ENCODE data around the gene SLC4A11.

The SLC4A11 gene

DNA sequence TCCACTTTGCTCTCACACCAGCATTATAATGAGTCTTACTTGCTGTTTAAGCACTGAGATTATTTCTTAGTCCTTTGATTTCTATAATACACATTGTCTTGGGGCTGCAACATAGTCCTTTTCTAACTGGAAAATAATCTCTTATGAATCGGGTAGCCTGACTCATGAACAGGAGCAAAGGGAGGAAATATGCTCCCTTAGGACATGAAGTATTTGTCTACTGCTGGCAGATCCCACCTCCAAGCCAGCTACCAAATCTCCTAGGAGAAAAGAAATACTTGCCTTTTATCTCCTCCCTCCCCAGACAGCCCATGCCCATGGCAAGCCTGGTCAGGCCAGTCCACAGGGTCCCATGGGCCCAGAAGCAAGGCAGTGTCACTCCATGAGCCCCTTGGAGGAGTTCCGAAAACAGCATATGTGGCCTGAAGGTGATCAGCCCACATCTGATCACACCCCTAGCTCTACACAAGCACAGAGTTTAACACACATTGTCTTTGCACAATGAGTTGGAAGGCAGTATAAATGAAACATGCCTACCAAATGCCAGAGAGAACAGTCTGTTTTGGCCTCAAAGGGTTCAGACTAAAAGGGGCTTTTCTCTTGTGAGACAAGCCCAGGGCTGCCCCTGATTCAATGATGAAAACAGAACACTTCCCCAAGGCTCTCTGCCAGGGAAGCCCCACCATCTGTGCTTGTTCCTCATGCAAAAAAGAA lies 37.1 kb upstream of the SLC4A11 start:
- H3K23ac ChIP-seq (ENCODE audit: low read depth, low read length, poor library complexity), result no peak overlapping the region
- H2AK5ac ChIP-seq (ENCODE audit: low read depth, low read length), result no peak overlapping the region
- H3K18ac ChIP-seq (ENCODE audit: low read length), result no peak overlapping the region
- H3K4me3 ChIP-seq (ENCODE audit: low read length in 2 of 2), result no peak overlapping the region
- H3K36me3 ChIP-seq (replicated peaks in 1 of 2; ENCODE audit: control insufficient read depth in 2 of 2, insufficient read depth in 2 of 2, low read length in 2 of 2), result peaks cover 16 to 71% of the 10 kb centered on the region in 2 donors
- H3K9ac ChIP-seq (ENCODE audit: low read depth, low read length, poor library complexity), result no peak overlapping the region
- H3K14ac ChIP-seq (ENCODE audit: low read length), result no peak overlapping the region
- H3K4me1 ChIP-seq (ENCODE audit: control insufficient read depth in 2 of 2, insufficient read depth in 1 of 2, low read depth in 1 of 2, low read length in 2 of 2), result peaks cover 0 to 8% of the 10 kb centered on the region in 2 donors
- no CpG with 5 or more reads among the region's 2 CpGs for WGBS, 2 donors (ENCODE audit: extremely low coverage in 2 of 2, insufficient read length in 2 of 2, insufficient replicate concordance in 1 of 2)
- H2BK120ac ChIP-seq (ENCODE audit: low read depth, low read length), result no peak overlapping the region
- no peak overlapping the region for H2AFZ ChIP-seq (ENCODE audit: low read length)
- H2BK15ac ChIP-seq (ENCODE audit: low read length), result no peak overlapping the region
- H3K4me2 ChIP-seq (ENCODE audit: insufficient read depth, low read length, poor library complexity, severe bottlenecking), result no peak overlapping the region
- no peak for DNase-seq (ENCODE audit: low spot score)
- H2BK12ac ChIP-seq (ENCODE audit: low read length), result no peak overlapping the region
- no peak overlapping the region for H3K4ac ChIP-seq (ENCODE audit: low read length)
- no peak overlapping the region for H3K27ac ChIP-seq (replicated peaks; ENCODE audit: low read length)
- H3K27me3 ChIP-seq (ENCODE audit: control insufficient read depth in 3 of 3, insufficient read depth in 3 of 3, low read depth in 1 of 3, low read length in 3 of 3), result no peaks in the 10 kb centered on the region
- H2BK5ac ChIP-seq (ENCODE audit: low read length), result no peak overlapping the region
- H3K9me3 ChIP-seq (replicated peaks in 1 of 2; ENCODE audit: control insufficient read depth in 2 of 2, insufficient read depth in 1 of 2, low read depth in 1 of 2, low read length in 2 of 2), result peaks cover 0 to 2% of the 10 kb centered on the region in 2 donors
- H4K91ac ChIP-seq (ENCODE audit: low read depth, low read length, poor library complexity), result no peak overlapping the region
- no peak overlapping the region for H4K8ac ChIP-seq (ENCODE audit: low read depth, low read length)
- H3K79me1 ChIP-seq (ENCODE audit: low read depth, low read length), result no peaks in the 10 kb centered on the region

DNA sequence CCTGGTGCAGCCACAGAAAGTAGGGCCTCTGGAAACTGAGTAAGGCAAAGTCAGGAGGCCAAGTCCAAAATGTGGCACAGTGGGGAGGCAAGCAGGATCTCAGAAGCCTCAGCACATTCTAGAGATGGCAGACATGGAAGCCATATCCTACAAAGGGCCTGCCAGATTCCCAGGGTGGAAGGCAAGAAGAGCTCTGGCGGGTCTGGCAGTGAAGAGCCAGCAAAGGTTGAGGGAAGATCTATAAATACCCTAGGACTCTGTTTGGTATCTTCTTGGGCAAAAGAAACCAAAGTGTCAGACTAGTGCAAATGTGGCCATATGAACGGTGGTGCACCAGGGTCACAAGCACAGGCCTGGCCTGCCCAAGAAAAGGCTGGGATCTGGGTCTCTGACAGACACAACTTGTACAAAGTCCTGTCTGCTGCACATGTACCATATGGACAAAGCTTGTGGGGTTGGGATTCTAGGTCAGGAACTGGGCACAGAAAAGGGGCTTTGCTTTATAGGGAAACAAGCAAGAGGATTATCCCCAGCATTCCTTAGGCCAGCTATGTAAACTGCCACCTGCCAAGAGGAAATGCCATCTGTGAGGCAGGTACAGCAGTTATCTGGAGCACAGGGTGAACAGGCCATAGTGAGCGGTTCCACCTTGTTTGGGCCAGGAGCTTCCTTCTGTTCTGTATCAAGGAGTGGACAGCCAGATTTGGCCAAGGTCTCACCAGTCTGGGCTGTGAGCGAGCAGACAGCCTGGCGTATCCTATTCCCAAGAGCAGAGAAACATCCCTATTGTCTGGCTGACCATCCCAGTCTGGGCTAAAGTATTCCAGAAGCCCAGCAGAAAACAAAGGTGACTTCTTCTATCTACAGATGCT lies 36.3 kb upstream of the SLC4A11 start:
- H2BK120ac ChIP-seq (ENCODE audit: low read depth, low read length), result no peak overlapping the region
- H3K4me3 ChIP-seq (ENCODE audit: low read length in 2 of 2), result no peak overlapping the region
- H4K91ac ChIP-seq (ENCODE audit: low read depth, low read length, poor library complexity), result no peak overlapping the region
- no peak overlapping the region for H3K27ac ChIP-seq (replicated peaks; ENCODE audit: low read length)
- no peak overlapping the region for H3K4me2 ChIP-seq (ENCODE audit: insufficient read depth, low read length, poor library complexity, severe bottlenecking)
- no peak overlapping the region for H3K18ac ChIP-seq (ENCODE audit: low read length)
- no peak overlapping the region for H2BK15ac ChIP-seq (ENCODE audit: low read length)
- no peak overlapping the region for H2AK5ac ChIP-seq (ENCODE audit: low read depth, low read length)
- no peaks in the 10 kb centered on the region for H3K27me3 ChIP-seq (ENCODE audit: control insufficient read depth in 3 of 3, insufficient read depth in 3 of 3, low read depth in 1 of 3, low read length in 3 of 3)
- H3K36me3 ChIP-seq (replicated peaks in 1 of 2; ENCODE audit: control insufficient read depth in 2 of 2, insufficient read depth in 2 of 2, low read length in 2 of 2), result peaks cover 16 to 70% of the 10 kb centered on the region in 2 donors
- H3K14ac ChIP-seq (ENCODE audit: low read length), result no peak overlapping the region
- no peak overlapping the region for H3K4ac ChIP-seq (ENCODE audit: low read length)
- no peak overlapping the region for H2BK5ac ChIP-seq (ENCODE audit: low read length)
- DNase-seq (ENCODE audit: low spot score), result no peak
- no peak overlapping the region for H3K9ac ChIP-seq (ENCODE audit: low read depth, low read length, poor library complexity)
- H3K4me1 ChIP-seq (ENCODE audit: control insufficient read depth in 2 of 2, insufficient read depth in 1 of 2, low read depth in 1 of 2, low read length in 2 of 2), result peaks cover 0 to 8% of the 10 kb centered on the region in 2 donors
- no peak overlapping the region for H2BK12ac ChIP-seq (ENCODE audit: low read length)
- WGBS, 2 donors (ENCODE audit: extremely low coverage in 2 of 2, insufficient read length in 2 of 2, insufficient replicate concordance in 1 of 2), result no CpG with 5 or more reads among the region's 5 CpGs
- H3K23ac ChIP-seq (ENCODE audit: low read depth, low read length, poor library complexity), result no peak overlapping the region
- no peaks in the 10 kb centered on the region for H3K79me1 ChIP-seq (ENCODE audit: low read depth, low read length)
- H2AFZ ChIP-seq (ENCODE audit: low read length), result no peak overlapping the region
- H3K9me3 ChIP-seq (replicated peaks in 1 of 2; ENCODE audit: control insufficient read depth in 2 of 2, insufficient read depth in 1 of 2, low read depth in 1 of 2, low read length in 2 of 2), result peaks cover 0 to 2% of the 10 kb centered on the region in 2 donors
- H4K8ac ChIP-seq (ENCODE audit: low read depth, low read length), result no peak overlapping the region

DNA sequence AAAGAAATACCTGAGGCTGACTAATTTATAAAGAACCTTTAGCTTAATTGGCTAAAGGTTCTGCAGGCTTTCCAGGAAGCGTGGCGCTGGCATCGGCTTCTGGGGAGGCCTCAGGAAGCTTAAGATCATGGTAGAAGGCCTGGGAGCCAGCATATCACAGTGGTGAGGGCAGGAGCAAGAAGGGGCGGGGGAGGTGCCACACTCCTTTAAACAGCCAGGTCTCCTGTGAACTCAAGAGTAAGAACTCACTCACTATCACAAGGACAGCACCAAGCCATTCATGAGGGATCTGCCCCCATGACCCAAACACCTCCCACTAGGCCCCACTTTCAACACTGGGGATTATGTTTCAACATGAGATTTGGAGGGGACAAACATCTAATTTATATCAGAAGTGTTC lies 34.4 kb upstream of the SLC4A11 start:
- Histone ChIP-seq H3K9ac (ENCODE audit: low read depth, low read length, poor library complexity) (no peak overlapping the region), H2BK15ac (ENCODE audit: low read length) (no peak overlapping the region), H3K27me3 (ENCODE audit: control insufficient read depth in 3 of 3, insufficient read depth in 3 of 3, low read depth in 1 of 3, low read length in 3 of 3) (no peaks in the 10 kb centered on the region), H3K23ac (ENCODE audit: low read depth, low read length, poor library complexity) (no peak overlapping the region), H2AK5ac (ENCODE audit: low read depth, low read length) (no peak overlapping the region), H2AFZ (ENCODE audit: low read length) (no peak overlapping the region), H3K79me1 (ENCODE audit: low read depth, low read length) (no peaks in the 10 kb centered on the region), H2BK12ac (ENCODE audit: low read length) (no peak overlapping the region), H3K36me3 (replicated peaks in 1 of 2; ENCODE audit: control insufficient read depth in 2 of 2, insufficient read depth in 2 of 2, low read length in 2 of 2) (peaks cover 11 to 61% of the 10 kb centered on the region in 2 donors), H2BK120ac (ENCODE audit: low read depth, low read length) (no peak overlapping the region), H3K14ac (ENCODE audit: low read length) (no peak overlapping the region), H4K91ac (ENCODE audit: low read depth, low read length, poor library complexity) (no peak overlapping the region), H3K18ac (ENCODE audit: low read length) (no peak overlapping the region), H3K4me2 (ENCODE audit: insufficient read depth, low read length, poor library complexity, severe bottlenecking) (no peak overlapping the region), H4K8ac (ENCODE audit: low read depth, low read length) (no peak overlapping the region), H3K9me3 (replicated peaks in 1 of 2; ENCODE audit: control insufficient read depth in 2 of 2, insufficient read depth in 1 of 2, low read depth in 1 of 2, low read length in 2 of 2) (no peaks in the 10 kb centered on the region), H3K4me1 (ENCODE audit: control insufficient read depth in 2 of 2, insufficient read depth in 1 of 2, low read depth in 1 of 2, low read length in 2 of 2) (peaks cover 0 to 8% of the 10 kb centered on the region in 2 donors), H3K4ac (ENCODE audit: low read length) (no peak overlapping the region), H3K27ac (replicated peaks; ENCODE audit: low read length) (no peak overlapping the region), H3K4me3 (ENCODE audit: low read length in 2 of 2) (no peak overlapping the region), H2BK5ac (ENCODE audit: low read length) (no peak overlapping the region)
- no CpG with 5 or more reads among the region's 4 CpGs for WGBS, 2 donors (ENCODE audit: extremely low coverage in 2 of 2, insufficient read length in 2 of 2, insufficient replicate concordance in 1 of 2)
- DNase-seq (ENCODE audit: low spot score), result no peak

DNA sequence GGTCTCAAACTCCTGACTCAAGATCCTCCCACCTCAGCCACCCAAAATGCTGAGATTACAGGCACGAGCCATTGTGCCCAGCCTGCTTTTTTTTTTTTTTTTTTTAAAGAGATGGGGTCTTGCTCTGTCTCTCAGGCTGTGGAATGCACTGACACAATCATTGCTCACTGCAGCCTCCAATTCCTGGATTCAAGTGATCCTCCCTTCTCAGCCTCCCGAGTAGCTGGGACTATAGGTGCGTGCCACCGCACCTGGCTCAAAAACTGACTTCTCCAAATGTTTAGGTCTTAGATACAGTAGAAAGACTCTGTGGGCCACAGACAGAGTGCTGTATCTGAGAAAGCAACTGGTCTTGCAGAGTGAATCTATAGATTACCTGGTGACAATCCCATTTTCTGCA lies 31.1 kb upstream of the SLC4A11 start:
- DNase-seq (ENCODE audit: low spot score), result no peak
- no peak overlapping the region for H2BK120ac ChIP-seq (ENCODE audit: low read depth, low read length)
- H3K23ac ChIP-seq (ENCODE audit: low read depth, low read length, poor library complexity), result no peak overlapping the region
- no peaks in the 10 kb centered on the region for H3K9me3 ChIP-seq (replicated peaks in 1 of 2; ENCODE audit: control insufficient read depth in 2 of 2, insufficient read depth in 1 of 2, low read depth in 1 of 2, low read length in 2 of 2)
- no peak overlapping the region for H3K4ac ChIP-seq (ENCODE audit: low read length)
- H3K36me3 ChIP-seq (replicated peaks in 1 of 2; ENCODE audit: control insufficient read depth in 2 of 2, insufficient read depth in 2 of 2, low read length in 2 of 2), result peaks cover 2 to 38% of the 10 kb centered on the region in 2 donors
- no peak overlapping the region for H2BK12ac ChIP-seq (ENCODE audit: low read length)
- no peak overlapping the region for H2BK15ac ChIP-seq (ENCODE audit: low read length)
- no peak overlapping the region for H3K4me2 ChIP-seq (ENCODE audit: insufficient read depth, low read length, poor library complexity, severe bottlenecking)
- H3K4me1 ChIP-seq (ENCODE audit: control insufficient read depth in 2 of 2, insufficient read depth in 1 of 2, low read depth in 1 of 2, low read length in 2 of 2), result no peaks in the 10 kb centered on the region
- H2AK5ac ChIP-seq (ENCODE audit: low read depth, low read length), result no peak overlapping the region
- no peak overlapping the region for H3K4me3 ChIP-seq (ENCODE audit: low read length in 2 of 2)
- H3K9ac ChIP-seq (ENCODE audit: low read depth, low read length, poor library complexity), result no peak overlapping the region
- H2BK5ac ChIP-seq (ENCODE audit: low read length), result no peak overlapping the region
- no CpG with 5 or more reads among the region's 4 CpGs for WGBS, 2 donors (ENCODE audit: extremely low coverage in 2 of 2, insufficient read length in 2 of 2, insufficient replicate concordance in 1 of 2)
- H3K14ac ChIP-seq (ENCODE audit: low read length), result no peak overlapping the region
- no peaks in the 10 kb centered on the region for H3K27me3 ChIP-seq (ENCODE audit: control insufficient read depth in 3 of 3, insufficient read depth in 3 of 3, low read depth in 1 of 3, low read length in 3 of 3)
- H3K79me1 ChIP-seq (ENCODE audit: low read depth, low read length), result no peaks in the 10 kb centered on the region
- no peak overlapping the region for H3K18ac ChIP-seq (ENCODE audit: low read length)
- H2AFZ ChIP-seq (ENCODE audit: low read length), result no peak overlapping the region
- no peak overlapping the region for H4K91ac ChIP-seq (ENCODE audit: low read depth, low read length, poor library complexity)
- H3K27ac ChIP-seq (replicated peaks; ENCODE audit: low read length), result no peak overlapping the region
- no peak overlapping the region for H4K8ac ChIP-seq (ENCODE audit: low read depth, low read length)

Measured in neuronal stem cell (in vitro differentiated cells).